ENCODE results near the gene TMEM256. TPM values are rescaled to one million over a fixed set of nuclear protein-coding genes. Genes with fewer than 3 reads are reported as not detected.

The TMEM256 gene
- total RNA-seq (2021) = 55.4 and 91.7 TPM in 2 replicates
- Bru-seq, nascent RNA = percentile 88 among the genes with signal in this experiment
- BruChase-seq, experiment 1, labeled RNA remaining after a 2-hour chase = percentile 77 among the genes with signal in this experiment
- BruChase-seq, experiment 2, labeled RNA remaining after a 6-hour chase = percentile 86 among the genes with signal in this experiment
- long read RNA-seq, transcript TMEM256-201 (4 exons, 486 nt) = major isoform, 71 of 78 reads
- long read RNA-seq, partial matches to known transcripts = 2 of 78 reads
- long read RNA-seq, other reads (novel, unspliced or antisense) = 5 of 78 reads

GRCh38 chr17:7403977-7404736 is at the start of gene TMEM256:
TSS of gene TMEM256 (minus strand) at chr17:7404097. CDS start at chr17:7404084, 13 bp downstream.
- peak within 1 kb of the TSS; percentile 81 for H2AFZ ChIP-seq
- no peaks in the 10 kb centered on the region for H3K9me2 ChIP-seq (ENCODE audit: insufficient read depth)
- intact Hi-C loops (cut with micrococcal nuclease; ENCODE audit: unreplicated experiment) = loop anchor here (1.0 to 5.0 kb wide), 9 partner anchors 10 to 433 kb away; partner anchors contain the start of genes CLDN7, KCTD11, PLSCR3 and POLR2A
- H3K27me3 ChIP-seq (ENCODE audit: insufficient read depth, low read depth) = no peaks in the 10 kb centered on the region
- H3K79me2 ChIP-seq (ENCODE audit: low read depth) = 0 out of 2 replicates have a peak, but pooled peaks cover 5% of the 10 kb centered on the region
- H3F3A ChIP-seq (ENCODE audit: insufficient read depth, low read depth) = peaks cover 12% of the 10 kb centered on the region; the same call in 1 of the 2 replicates
- H3K4me3 ChIP-seq = peak within 1 kb of the TSS; percentile 76
- peak within 1 kb of the TSS; percentile 88 for H3K4me2 ChIP-seq
- ChIA-PET POLR2A (ENCODE audit: unreplicated experiment) (interaction anchor here (0.5 to 2.1 kb wide), 24 partner anchors 10 to 1240 kb away, joined by 3 to 34 read pairs (median 6); partner anchors contain the start of genes CLDN7, CTDNEP1, PLSCR3 and TMEM102), CTCF (interaction anchor here (0.5 to 1.3 kb wide), 9 partner anchors 32 to 357 kb away, joined by 3 to 19 read pairs (median 6); partner anchors contain the start of gene TMEM102)
- H3K27ac ChIP-seq = peak within 1 kb of the TSS; percentile 51; the same call in 1 of the 2 replicates
- TF ChIP-seq CTCF (conservative IDR thresholded peaks at IDR 0.05) (no peak), EZH2 (IDR thresholded peaks at IDR 0.05; ENCODE audit: low read depth) (no peak)
- BruUV-seq (replicated peaks) = no TSS peak
- peaks cover 15% of the 10 kb centered on the region for H3K4me1 ChIP-seq (replicated peaks; ENCODE audit: insufficient read depth)
- no peaks in the 10 kb centered on the region for H4K20me1 ChIP-seq (ENCODE audit: insufficient read depth)
- no peaks in the 10 kb centered on the region for H3K9me3 ChIP-seq (ENCODE audit: insufficient read depth, low read depth)
- peak; percentile 96 to 99 for DNase-seq
- no peaks in the 10 kb centered on the region for H3K36me3 ChIP-seq (ENCODE audit: low read depth)

- Histone ChIP-seq H3K9me2 (ENCODE audit: insufficient read depth) (no peaks in the 10 kb centered on the region), H3F3A (ENCODE audit: insufficient read depth, low read depth) (peaks cover 13% of the 10 kb centered on the region; the same call in 1 of the 2 replicates), H3K4me2 (no peak overlapping the region), H3K36me3 (ENCODE audit: low read depth) (no peaks in the 10 kb centered on the region), H3K27me3 (ENCODE audit: insufficient read depth, low read depth) (no peaks in the 10 kb centered on the region), H4K20me1 (ENCODE audit: insufficient read depth) (no peaks in the 10 kb centered on the region), H3K79me2 (ENCODE audit: low read depth) (no peaks in the 10 kb centered on the region), H3K4me1 (replicated peaks; ENCODE audit: insufficient read depth) (peaks cover 17% of the 10 kb centered on the region), H3K9me3 (ENCODE audit: insufficient read depth, low read depth) (no peaks in the 10 kb centered on the region), H3K27ac (no peak overlapping the region), H3K4me3 (no peak overlapping the region), H2AFZ (no peak overlapping the region)
- BruUV-seq (replicated peaks) = no TSS peak
- ChIA-PET POLR2A (ENCODE audit: unreplicated experiment) (no interaction called here), CTCF (no interaction called here)
- intact Hi-C loops (cut with micrococcal nuclease; ENCODE audit: unreplicated experiment) = no loop called here
- no peak for TF ChIP-seq CTCF (conservative IDR thresholded peaks at IDR 0.05)
- TF ChIP-seq EZH2 (IDR thresholded peaks at IDR 0.05; ENCODE audit: low read depth) = no peak
- DNase-seq = no peak
These were observed 44.6 kb upstream of the TMEM256 start for GRCh38 chr17:7448461-7448860.

- H3K4me2 ChIP-seq = peak overlapping the region; percentile 81
- H3K9me2 ChIP-seq (ENCODE audit: insufficient read depth) = no peaks in the 10 kb centered on the region
- BruUV-seq (replicated peaks) = no TSS peak
- no peaks in the 10 kb centered on the region for H3K79me2 ChIP-seq (ENCODE audit: low read depth)
- peaks cover 9% of the 10 kb centered on the region; the same call in 1 of the 2 replicates for H3F3A ChIP-seq (ENCODE audit: insufficient read depth, low read depth)
- H3K4me3 ChIP-seq = peak overlapping the region; percentile 71
- peak; percentile 66 to 92 for DNase-seq
- H3K27ac ChIP-seq = peak overlapping the region; percentile 75
- H3K4me1 ChIP-seq (replicated peaks; ENCODE audit: insufficient read depth) = peaks cover 17% of the 10 kb centered on the region
- H3K9me3 ChIP-seq (ENCODE audit: insufficient read depth, low read depth) = no peaks in the 10 kb centered on the region
- no peaks in the 10 kb centered on the region for H3K36me3 ChIP-seq (ENCODE audit: low read depth)
- ChIA-PET CTCF (interaction anchor here (0.6 to 1.1 kb wide), 3 partner anchors 9 to 116 kb away, joined by 3 to 5 read pairs (median 5); no protein-coding TSS in a partner anchor), POLR2A (ENCODE audit: unreplicated experiment) (interaction anchor here (0.5 to 1.4 kb wide), 12 partner anchors 9 to 219 kb away, joined by 3 to 12 read pairs (median 4); partner anchors contain the start of genes SOX15, TMEM102 and TMEM256)
- intact Hi-C loops (cut with micrococcal nuclease; ENCODE audit: unreplicated experiment) = loop anchor here (1.0 to 2.0 kb wide), 2 partner anchors 31 to 39 kb away; partner anchors contain the start of gene POLR2A
- H3K27me3 ChIP-seq (ENCODE audit: insufficient read depth, low read depth) = no peaks in the 10 kb centered on the region
- no peak for TF ChIP-seq CTCF (conservative IDR thresholded peaks at IDR 0.05)
- H4K20me1 ChIP-seq (ENCODE audit: insufficient read depth) = no peaks in the 10 kb centered on the region
- H2AFZ ChIP-seq = peak overlapping the region; percentile 81; the same call in 1 of the 2 replicates
These were observed 41.7 kb upstream of the TMEM256 start for GRCh38 chr17:7445619-7445968.
